NCI-H510A (cell line): Measurements from ENCODE around the gene TMEM229B.

Experiments used
- DNase-seq: peaks from one replicate; lab custom pipeline; 2025; lab: John Stamatoyannopoulos, UW

The TMEM229B gene

GRCh38 chr14:67487937-67488893 is at the start of gene TMEM229B:
TMEM229B (minus strand) TSS chr14:67488721; CDS start chr14:67473923, 14,798 bp downstream.
- DNase-seq = no peak

- no peak for DNase-seq
Observed at GRCh38 chr14:67537736-67538135, 49.2 kb upstream of the TMEM229B start.

GRCh38 chr14:67536087-67536486 is 47.6 kb upstream of the TMEM229B start:
- no peak for DNase-seq

- no peak for DNase-seq
Observed at GRCh38 chr14:67533754-67534085, 45.2 kb upstream of the TMEM229B start.

GRCh38 chr14:67532998-67533753 is 44.7 kb upstream of the TMEM229B start, which contains the start of gene PLEKHH1:
PLEKHH1 (plus strand) TSS chr14:67533290; CDS start chr14:67541868, 8,578 bp downstream.
- peak; percentile 84 for DNase-seq

GRCh38 chr14:67532606-67532997 is 44.1 kb upstream of the TMEM229B start:
- DNase-seq = no peak

- no peak for DNase-seq
Observed at GRCh38 chr14:67529947-67530935, 41.7 kb upstream of the TMEM229B start.

GRCh38 chr14:67528276-67528675 is 39.8 kb upstream of the TMEM229B start:
- DNase-seq = no peak

- DNase-seq = no peak
Observed at GRCh38 chr14:67527756-67528155, 39.2 kb upstream of the TMEM229B start.

GRCh38 chr14:67526676-67527459 is 38.3 kb upstream of the TMEM229B start:
- peak; percentile 35 for DNase-seq

GRCh38 chr14:67526181-67526580 is 37.7 kb upstream of the TMEM229B start:
- no peak for DNase-seq

- no peak for DNase-seq
Observed at GRCh38 chr14:67525389-67525788, 36.9 kb upstream of the TMEM229B start.

GRCh38 chr14:67524634-67524963 is 36.1 kb upstream of the TMEM229B start:
- DNase-seq = no peak

GRCh38 chr14:67523764-67524633 is 35.5 kb upstream of the TMEM229B start:
- no peak for DNase-seq

- DNase-seq = no peak
Observed at GRCh38 chr14:67522270-67522669, 33.7 kb upstream of the TMEM229B start.

GRCh38 chr14:67520482-67520881 is 32.0 kb upstream of the TMEM229B start:
- no peak for DNase-seq

- no peak for DNase-seq
Observed at GRCh38 chr14:67519406-67519805, 30.9 kb upstream of the TMEM229B start.

- DNase-seq = no peak
Observed at GRCh38 chr14:67517083-67517482, 28.6 kb upstream of the TMEM229B start.

GRCh38 chr14:67516676-67517075 is 28.2 kb upstream of the TMEM229B start:
- DNase-seq = no peak
